PC-3 (cell line): Measurements from ENCODE around the gene AFG1L.

Source experiments
- CTCF ChIP-seq: fragments of 300-600 bp; sonication (generic); conservative IDR thresholded peaks from 2 replicates; pipeline ENCODE4 v1.5.1; 2017; ENCODE audit warnings: antibody characterized with exemption, low read depth, mild to moderate bottlenecking, low read length
- EZH2 ChIP-seq: fragments of 300-600 bp; sonication (generic); IDR thresholded peaks from one replicate; pipeline ENCODE4 v1.6.1; 2017; ENCODE audit warnings: antibody characterized with exemption, mild to moderate bottlenecking, low read length; ENCODE audit not compliant: unreplicated experiment
- EZH2phosphoT487 ChIP-seq: fragments of 300-600 bp; sonication (generic); IDR thresholded peaks from 2 replicates; pipeline ENCODE4 v1.6.1; 2018; ENCODE audit warnings: mild to moderate bottlenecking, antibody characterized with exemption, low read length, borderline replicate concordance

GRCh38 chr6:108448481-108448880 is 153.6 kb downstream of the AFG1L start:
- TF ChIP-seq CTCF (no peak), EZH2phosphoT487 (no peak), EZH2 (no peak)
